Lung (tissue), 12 donors: ENCODE data around the gene RNF215. TPM values are rescaled to one million over a fixed set of nuclear protein-coding genes. Genes with fewer than 3 reads are reported as not detected.

Source experiments
- ATAC-seq: fragments of 200-7000 bp; cut with Tn5 transposase; one replicate; pipeline ENCODE4 v1.9.1; 2020; ENCODE audit warnings: moderate number of reproducible peaks; ENCODE audit not compliant: insufficient read depth, low FRiP score
- DNase-seq, 3 donors: peaks; one replicate each; pipeline ENCODE4 v3.0.0-alpha.2; 2013 to 2017
- H3K27ac ChIP-seq, 2 donors: one replicate each; pipeline ENCODE4 v1.5.1; 2013; ENCODE audit warnings: mild to moderate bottlenecking in 2 of 2, moderate library complexity in 2 of 2, control low read depth in 1 of 2, inconsistent platforms in 1 of 2, low read depth in 1 of 2, low read length in 1 of 2
- H3K27me3 ChIP-seq, 3 donors: one replicate each; pipeline ENCODE4 v1.5.1; 2013; ENCODE audit warnings: low read length in 2 of 3; ENCODE audit not compliant: control insufficient read depth in 3 of 3, insufficient read depth in 3 of 3
- H3K36me3 ChIP-seq, 4 donors: one replicate each; pipeline ENCODE4 v1.5.1; 2013; ENCODE audit warnings: low read length in 4 of 4, mild to moderate bottlenecking in 1 of 4, moderate library complexity in 1 of 4; ENCODE audit not compliant: control insufficient read depth in 4 of 4, insufficient read depth in 4 of 4
- H3K4me1 ChIP-seq, 5 donors: one replicate each; pipeline ENCODE4 v1.5.1; 2013; ENCODE audit warnings: low read length in 5 of 5, mild to moderate bottlenecking in 2 of 5, moderate library complexity in 1 of 5; ENCODE audit not compliant: control insufficient read depth in 5 of 5, insufficient read depth in 5 of 5
- H3K4me3 ChIP-seq: one replicate; pipeline ENCODE4 v1.5.1; 2013; ENCODE audit warnings: mild to moderate bottlenecking, control low read depth, moderate library complexity
- H3K9ac ChIP-seq, 2 donors: one replicate each; pipeline ENCODE4 v1.5.1; 2013; ENCODE audit warnings: low read length in 2 of 2, control low read depth in 1 of 2; ENCODE audit not compliant: insufficient read depth in 1 of 2
- H3K9me3 ChIP-seq, 4 donors: one replicate each; pipeline ENCODE4 v1.5.1; 2013; ENCODE audit warnings: low read length in 3 of 4, mild to moderate bottlenecking in 1 of 4, moderate library complexity in 1 of 4; ENCODE audit not compliant: control insufficient read depth in 4 of 4, insufficient read depth in 3 of 4
- WGBS, 2 donors: extraction: QIAGEN DNeasy Blood & Tissue Kit; methylation state at CpG; one replicate each; pipeline ENCODE4 v1.1.7; 2013; 5-methylcytosine and 5-hydroxymethylcytosine counted together
- polyA plus RNA-seq, 2 donors: library from polyadenylated mRNA; stranded (reverse); fragments of 200-250 nt; gene quantifications; one replicate each; pipeline ENCODE4 v1.2.1, GENCODE V29; 2013
- total RNA-seq, 2 donors: library from RNA; depleted of rRNA in 1 of 2; stranded (reverse); fragments of >200 nt in 1 of 2; gene quantifications; one replicate each; pipeline ENCODE4 v1.2.1, GENCODE V29; 2014 to 2021
- TF ChIP-seq, protein P1 (sequence below): IDR thresholded peaks from 2 replicates; pipeline ENCODE4 v1.5.1; 2012; ENCODE audit warnings: mild to moderate bottlenecking; ENCODE audit errors: control extremely low read depth, extremely low read depth
- donor health status: control.
- donor health status: control.
- donor health status: Bipolar disorder and iron deficiency.
- donor health status: healthy.
- donor health status: DM: yes; HTN: yes; CAD: no.

The RNF215 gene
- total and polyA plus RNA-seq, 4 donors, result 8.5 to 19.7 (median 9.6) TPM

DNA sequence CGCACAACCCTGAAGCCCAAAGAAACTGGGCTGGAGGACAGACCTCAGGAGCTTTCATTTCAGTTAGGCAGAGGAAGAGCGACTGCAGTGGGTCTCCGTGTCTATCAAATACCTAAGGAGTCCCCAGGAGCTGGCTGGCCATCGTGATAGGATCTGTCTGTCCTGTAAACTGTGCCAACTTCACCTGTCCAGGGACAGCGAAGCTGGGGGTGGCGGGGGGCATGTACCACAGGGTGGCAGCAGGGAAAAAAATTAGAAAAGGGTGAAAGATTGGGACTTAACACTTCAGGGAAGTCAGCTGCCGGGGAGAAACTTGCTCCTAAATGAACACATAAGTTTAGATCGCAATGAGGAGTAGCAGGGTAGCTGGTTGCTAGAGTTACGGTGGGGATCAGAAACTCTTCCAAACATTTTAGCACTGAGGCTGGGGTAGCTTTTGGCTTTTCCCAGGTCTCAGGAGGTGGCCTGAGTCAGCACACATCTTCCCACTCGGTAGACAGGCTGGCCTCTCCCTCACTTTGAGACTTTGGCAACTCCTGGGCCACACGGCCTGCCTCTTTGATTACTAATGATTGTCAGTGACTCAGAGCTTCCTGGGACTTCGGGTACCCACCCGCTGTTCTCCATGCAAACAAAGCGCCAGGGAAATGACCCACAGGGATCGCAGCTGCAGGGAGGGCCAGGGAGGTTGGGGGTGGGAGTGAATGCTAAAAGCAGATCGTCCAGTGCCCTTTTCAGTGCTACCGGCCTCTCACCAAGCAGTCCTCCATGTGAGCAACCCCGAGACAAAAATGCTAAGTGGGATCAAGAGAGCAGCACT is 35.5 kb upstream of the RNF215 start:
- peak; percentile 38 for ATAC-seq
- TF ChIP-seq, protein P1, sequence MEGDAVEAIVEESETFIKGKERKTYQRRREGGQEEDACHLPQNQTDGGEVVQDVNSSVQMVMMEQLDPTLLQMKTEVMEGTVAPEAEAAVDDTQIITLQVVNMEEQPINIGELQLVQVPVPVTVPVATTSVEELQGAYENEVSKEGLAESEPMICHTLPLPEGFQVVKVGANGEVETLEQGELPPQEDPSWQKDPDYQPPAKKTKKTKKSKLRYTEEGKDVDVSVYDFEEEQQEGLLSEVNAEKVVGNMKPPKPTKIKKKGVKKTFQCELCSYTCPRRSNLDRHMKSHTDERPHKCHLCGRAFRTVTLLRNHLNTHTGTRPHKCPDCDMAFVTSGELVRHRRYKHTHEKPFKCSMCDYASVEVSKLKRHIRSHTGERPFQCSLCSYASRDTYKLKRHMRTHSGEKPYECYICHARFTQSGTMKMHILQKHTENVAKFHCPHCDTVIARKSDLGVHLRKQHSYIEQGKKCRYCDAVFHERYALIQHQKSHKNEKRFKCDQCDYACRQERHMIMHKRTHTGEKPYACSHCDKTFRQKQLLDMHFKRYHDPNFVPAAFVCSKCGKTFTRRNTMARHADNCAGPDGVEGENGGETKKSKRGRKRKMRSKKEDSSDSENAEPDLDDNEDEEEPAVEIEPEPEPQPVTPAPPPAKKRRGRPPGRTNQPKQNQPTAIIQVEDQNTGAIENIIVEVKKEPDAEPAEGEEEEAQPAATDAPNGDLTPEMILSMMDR, result no peak
- Histone ChIP-seq H3K36me3 (peaks cover 0 to 8% (median 5%) of the 10 kb centered on the region in 4 donors), H3K27me3 (no peaks in the 10 kb centered on the region), H3K4me1 (peaks cover 11 to 29% (median 17%) of the 10 kb centered on the region in 5 donors), H3K9me3 (no peaks in the 10 kb centered on the region), H3K27ac (peak overlapping the region; percentile 96 to 98), H3K9ac (peak overlapping the region; percentile 15 to 83), H3K4me3 (peak overlapping the region; percentile 67)
- 37 to 46% methylated on average over 18 of the region's 18 CpGs for WGBS, 2 donors
- peak; percentile 59 to 65 (median 63) for DNase-seq

DNA sequence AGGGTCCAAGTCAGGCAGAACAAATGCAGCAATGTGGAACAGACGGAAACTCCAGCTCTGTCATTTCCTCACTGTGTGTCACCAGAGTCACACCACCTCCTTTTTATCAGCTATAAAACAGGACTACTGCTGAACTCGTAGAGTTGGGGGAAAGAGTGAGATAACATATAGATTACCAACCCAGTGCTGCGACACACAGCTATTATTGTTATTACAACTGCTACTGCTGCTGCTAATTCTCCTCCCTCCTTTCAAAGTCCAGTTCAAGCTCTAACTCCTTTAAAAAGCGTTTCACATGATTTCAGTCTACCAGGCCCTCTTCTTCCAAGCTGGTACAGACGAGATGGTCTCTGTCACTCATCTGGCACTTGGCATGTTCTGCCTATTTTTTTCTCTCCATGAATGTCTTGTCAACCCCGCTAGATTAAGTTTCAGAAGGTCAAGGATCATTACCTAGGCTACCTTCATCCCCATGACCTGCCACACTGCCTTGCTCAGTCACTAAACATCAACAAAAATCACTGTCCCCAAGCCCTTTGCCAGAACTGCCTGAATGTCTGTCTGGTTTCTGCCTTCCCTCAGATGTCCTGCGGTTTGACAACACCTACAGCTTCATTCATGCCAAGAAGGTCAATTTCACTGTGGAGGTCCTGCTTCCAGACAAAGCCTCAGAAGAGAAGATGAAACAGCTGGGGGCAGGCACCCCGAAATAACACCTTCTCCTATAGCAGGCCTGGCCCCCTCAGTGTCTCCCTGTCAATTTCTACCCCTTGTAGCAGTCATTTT is 34.7 kb upstream of the RNF215 start:
- Histone ChIP-seq H3K9me3 (no peaks in the 10 kb centered on the region), H3K36me3 (peaks cover 0 to 12% (median 9%) of the 10 kb centered on the region in 4 donors), H3K27ac (peak overlapping the region; percentile 96 to 98), H3K27me3 (no peaks in the 10 kb centered on the region), H3K9ac (peak overlapping the region; percentile 15 to 83), H3K4me1 (peaks cover 11 to 29% (median 17%) of the 10 kb centered on the region in 5 donors), H3K4me3 (no peak overlapping the region)
- ATAC-seq (no peak), DNase-seq (no peak)
- TF ChIP-seq, protein P1, result no peak
- WGBS, 2 donors, result 79 to 81% methylated on average over 8 of the region's 8 CpGs

DNA sequence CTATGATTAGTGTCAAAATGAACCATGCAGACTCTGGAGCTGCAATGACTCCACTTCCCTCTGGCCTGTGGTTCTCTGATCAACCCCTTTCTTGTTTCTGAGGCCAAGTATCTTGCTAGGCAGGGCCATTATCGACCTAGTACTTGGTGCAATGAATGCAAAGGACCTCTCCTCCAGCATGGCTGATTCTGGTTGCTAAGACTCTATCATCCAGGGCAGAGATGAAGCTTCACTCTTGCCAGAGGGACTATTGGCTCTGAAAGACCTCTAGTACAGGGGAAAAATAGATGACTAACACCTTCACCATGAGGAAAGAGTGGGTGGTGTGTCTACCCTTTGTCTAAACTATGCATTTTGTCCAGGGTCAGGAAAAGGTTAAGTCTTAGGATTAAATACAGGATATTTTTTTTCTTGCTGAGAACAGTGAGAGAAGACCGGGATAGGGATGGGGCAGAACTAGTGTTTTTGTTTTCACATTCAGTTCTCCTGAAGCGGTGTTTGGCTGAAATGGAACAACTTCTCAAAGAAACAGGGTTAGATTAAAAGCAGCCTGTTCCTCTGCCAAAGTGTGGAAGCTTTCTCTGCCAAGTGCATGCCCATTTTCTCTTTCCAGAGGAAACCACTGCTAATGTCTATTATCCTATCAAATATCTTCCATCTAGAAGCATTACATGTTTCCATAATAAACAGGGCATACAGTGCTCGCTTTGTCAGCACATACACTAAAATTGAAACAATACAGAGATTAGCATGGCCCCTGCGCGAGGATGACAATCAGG is 33.3 kb upstream of the RNF215 start:
- WGBS, 2 donors, result 66 to 85% methylated on average over 6 of the region's 6 CpGs
- no peak for ATAC-seq
- no peaks in the 10 kb centered on the region for H3K9me3 ChIP-seq
- H3K9ac ChIP-seq, result no peak overlapping the region
- H3K27ac ChIP-seq, result no peak overlapping the region
- peaks cover 11 to 28% (median 15%) of the 10 kb centered on the region in 5 donors for H3K4me1 ChIP-seq
- TF ChIP-seq, protein P1, result no peak
- H3K27me3 ChIP-seq, result no peaks in the 10 kb centered on the region
- DNase-seq, result no peak
- peaks cover 6 to 18% (median 14%) of the 10 kb centered on the region in 4 donors for H3K36me3 ChIP-seq
- H3K4me3 ChIP-seq, result no peak overlapping the region
